Uterus (tissue), 4 donors: ENCODE results near the gene ATP6V1C2. TPM values are rescaled to one million over a fixed set of nuclear protein-coding genes. Genes with fewer than 3 reads are reported as not detected.

Experiments
- DNase-seq, 2 donors: peaks; one replicate each; pipeline ENCODE4 v3.0.0-alpha.2; 2019 to 2020
- H3K27ac ChIP-seq, 2 donors: fragments of 200-600 bp; sonication (generic); 1 replicate in 1 of 2; 2 replicates in 1 of 2; pipeline ENCODE4 v1.5.1; 2016 to 2018
- H3K27me3 ChIP-seq, 2 donors: fragments of 200-600 bp; sonication (generic); one replicate each; pipeline ENCODE4 v1.5.1; 2018 to 2019; ENCODE audit warnings: control low read depth in 1 of 2
- H3K36me3 ChIP-seq, 2 donors: fragments of 200-600 bp; sonication (generic); one replicate each; pipeline ENCODE4 v1.5.1; 2019; ENCODE audit warnings: control low read depth in 1 of 2
- H3K4me1 ChIP-seq, 2 donors: fragments of 200-600 bp; sonication (generic); one replicate each; pipeline ENCODE4 v1.5.1; 2018 to 2019; ENCODE audit warnings: control low read depth in 1 of 2
- H3K4me3 ChIP-seq, 2 donors: fragments of 200-600 bp; sonication (generic); 1 replicate in 1 of 2; 2 replicates in 1 of 2; pipeline ENCODE4 v1.5.1; 2018 to 2019; ENCODE audit warnings: mild to moderate bottlenecking in 1 of 2
- H3K9me3 ChIP-seq, 2 donors: fragments of 200-600 bp; sonication (generic); one replicate each; pipeline ENCODE4 v1.5.1; 2019; ENCODE audit warnings: control low read depth in 1 of 2
- POLR2A ChIP-seq, 2 donors: fragments of 450-650 bp; IDR thresholded peaks; one replicate each; pipeline ENCODE4 v1.6.1; 2016; ENCODE audit warnings: antibody characterized with exemption in 2 of 2, mild to moderate bottlenecking in 1 of 2, moderate library complexity in 1 of 2
- intact Hi-C: fragments of 100-400 bp; cut with DNase I; formaldehyde crosslinking; loops from one replicate; pipeline ENCODE4 v1.15.1; 2023; ENCODE audit warnings: low total_unique reads
- total RNA-seq, 4 donors: library from RNA; depleted of rRNA in 3 of 4; stranded (reverse); fragments of >200 nt in 3 of 4; gene quantifications; one replicate each; pipeline versions ENCODE4 v1.1.0 to v1.2.4, GENCODE V29; 2014 to 2023
- TF ChIP-seq, protein P1 (sequence below), 4 experiments: fragments of 200-600 bp in 2 of 4; fragments of 450-650 bp in 2 of 4; sonication (generic) in 2 of 4; IDR thresholded peaks; one replicate each; pipeline ENCODE4 v1.5.1; 2016 to 2019; ENCODE audit warnings: antibody characterized with exemption in 4 of 4, mild to moderate bottlenecking in 2 of 4, moderate library complexity in 1 of 4
- donor health status: DM: yes; HTN: yes; CAD: no.

ATP6V1C2 gene
- total RNA-seq, 4 donors from 2014 or later, result 0.26 to 3.6 (median 0.61) TPM; not detected in 1

DNA sequence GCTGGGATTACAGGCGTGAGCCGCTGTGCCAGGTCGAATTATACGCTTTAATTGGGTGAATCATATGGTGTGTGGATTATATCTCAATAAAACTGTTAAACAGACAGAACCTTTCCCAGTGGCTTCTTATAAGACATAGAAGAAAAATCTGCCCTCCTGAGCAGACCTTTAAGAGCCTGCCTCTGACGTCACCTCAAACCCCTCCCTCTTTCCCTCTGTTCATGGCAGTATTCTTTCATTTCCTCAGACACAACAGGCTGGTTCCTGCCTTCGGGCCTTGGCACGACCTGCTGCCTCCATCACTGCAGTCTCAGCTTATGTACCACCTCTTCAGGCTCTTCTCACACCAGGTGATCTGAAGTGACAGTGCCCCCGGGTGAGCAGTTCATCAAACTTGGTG is 105.2 kb downstream of the ATP6V1C2 start:
- Histone ChIP-seq H3K4me3 (no peak overlapping the region), H3K27me3 (no peaks in the 10 kb centered on the region), H3K27ac (no peak overlapping the region), H3K36me3 (no peaks in the 10 kb centered on the region), H3K4me1 (no peaks in the 10 kb centered on the region), H3K9me3 (no peaks in the 10 kb centered on the region)
- no peak for DNase-seq
- no peak for TF ChIP-seq POLR2A (IDR thresholded peaks at IDR 0.05)
- TF ChIP-seq, protein P1, sequence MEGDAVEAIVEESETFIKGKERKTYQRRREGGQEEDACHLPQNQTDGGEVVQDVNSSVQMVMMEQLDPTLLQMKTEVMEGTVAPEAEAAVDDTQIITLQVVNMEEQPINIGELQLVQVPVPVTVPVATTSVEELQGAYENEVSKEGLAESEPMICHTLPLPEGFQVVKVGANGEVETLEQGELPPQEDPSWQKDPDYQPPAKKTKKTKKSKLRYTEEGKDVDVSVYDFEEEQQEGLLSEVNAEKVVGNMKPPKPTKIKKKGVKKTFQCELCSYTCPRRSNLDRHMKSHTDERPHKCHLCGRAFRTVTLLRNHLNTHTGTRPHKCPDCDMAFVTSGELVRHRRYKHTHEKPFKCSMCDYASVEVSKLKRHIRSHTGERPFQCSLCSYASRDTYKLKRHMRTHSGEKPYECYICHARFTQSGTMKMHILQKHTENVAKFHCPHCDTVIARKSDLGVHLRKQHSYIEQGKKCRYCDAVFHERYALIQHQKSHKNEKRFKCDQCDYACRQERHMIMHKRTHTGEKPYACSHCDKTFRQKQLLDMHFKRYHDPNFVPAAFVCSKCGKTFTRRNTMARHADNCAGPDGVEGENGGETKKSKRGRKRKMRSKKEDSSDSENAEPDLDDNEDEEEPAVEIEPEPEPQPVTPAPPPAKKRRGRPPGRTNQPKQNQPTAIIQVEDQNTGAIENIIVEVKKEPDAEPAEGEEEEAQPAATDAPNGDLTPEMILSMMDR (IDR thresholded peaks at IDR 0.05), result no peak
- intact Hi-C loops, result no loop called here

DNA sequence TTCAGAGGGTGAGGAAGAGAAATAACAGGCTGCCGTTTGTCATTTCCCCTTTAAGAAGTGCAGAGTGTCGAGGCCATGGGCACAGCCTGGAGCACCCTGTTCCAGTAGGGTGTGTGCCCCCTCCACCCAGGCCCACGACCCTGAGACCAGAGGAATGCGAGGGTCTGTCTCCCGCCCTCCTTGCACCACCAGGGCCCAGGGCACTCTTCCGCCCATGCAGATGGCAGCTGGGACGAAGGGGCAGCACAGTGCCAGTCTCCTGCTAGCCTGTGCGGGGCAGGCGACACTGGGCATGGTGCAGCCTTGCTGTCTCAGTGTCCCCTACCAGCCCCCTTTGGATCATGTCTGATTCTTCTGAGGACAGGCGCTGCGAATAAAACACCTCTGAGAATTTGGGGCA is 106.9 kb downstream of the ATP6V1C2 start:
- Histone ChIP-seq H3K27me3 (no peaks in the 10 kb centered on the region), H3K4me3 (no peak overlapping the region), H3K4me1 (no peaks in the 10 kb centered on the region), H3K36me3 (no peaks in the 10 kb centered on the region), H3K27ac (no peak overlapping the region), H3K9me3 (no peaks in the 10 kb centered on the region)
- TF ChIP-seq, protein P1 (IDR thresholded peaks at IDR 0.05), result no peak
- no peak for TF ChIP-seq POLR2A (IDR thresholded peaks at IDR 0.05)
- no peak for DNase-seq
- intact Hi-C loops, result no loop called here

DNA sequence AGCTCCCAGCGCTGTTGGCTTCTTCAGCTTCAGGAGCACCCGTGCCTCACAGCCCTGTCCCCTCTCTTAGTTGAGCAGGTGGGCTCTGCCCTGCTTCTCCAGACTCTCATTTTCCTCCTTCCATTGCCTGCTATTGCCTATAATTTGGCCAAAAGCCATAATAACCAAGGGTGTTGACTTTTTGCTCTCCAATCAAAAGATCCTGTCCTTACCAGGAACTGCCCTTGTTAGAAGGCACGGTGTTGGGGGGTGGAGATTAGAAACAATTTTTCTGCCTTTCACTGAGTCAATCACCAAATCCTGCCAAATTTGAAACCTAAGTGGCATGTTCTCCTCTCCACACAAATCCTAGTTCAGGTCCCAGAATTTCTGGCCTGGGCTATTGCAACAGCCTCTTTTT is 107.9 kb downstream of the ATP6V1C2 start:
- Histone ChIP-seq H3K36me3 (no peaks in the 10 kb centered on the region), H3K27ac (no peak overlapping the region), H3K4me3 (no peak overlapping the region), H3K9me3 (no peaks in the 10 kb centered on the region), H3K4me1 (no peaks in the 10 kb centered on the region), H3K27me3 (no peaks in the 10 kb centered on the region)
- intact Hi-C loops, result no loop called here
- DNase-seq, result no peak
- TF ChIP-seq, protein P1 (IDR thresholded peaks at IDR 0.05), result no peak

DNA sequence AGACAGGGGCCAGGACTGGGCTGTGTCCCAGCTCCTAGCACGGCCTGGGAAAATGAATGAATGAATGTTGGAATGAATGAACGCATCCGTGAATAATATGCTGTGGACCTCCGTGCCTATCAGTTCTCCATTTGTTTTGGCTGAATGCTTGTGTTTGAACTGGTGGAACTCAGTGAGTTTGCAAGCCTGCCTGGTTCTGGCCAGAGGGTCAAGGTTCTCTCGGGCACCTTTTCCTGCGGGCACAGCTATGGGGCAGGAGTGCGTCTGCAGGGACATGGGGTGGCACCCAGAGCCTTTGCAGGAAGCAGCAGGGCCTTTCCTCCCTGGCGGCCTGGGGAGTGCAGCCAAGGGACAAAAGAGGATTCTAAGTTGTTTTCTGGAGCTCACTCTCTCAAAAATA is 108.8 kb downstream of the ATP6V1C2 start:
- intact Hi-C loops, result no loop called here
- Histone ChIP-seq H3K27me3 (no peaks in the 10 kb centered on the region), H3K9me3 (no peaks in the 10 kb centered on the region)

DNA sequence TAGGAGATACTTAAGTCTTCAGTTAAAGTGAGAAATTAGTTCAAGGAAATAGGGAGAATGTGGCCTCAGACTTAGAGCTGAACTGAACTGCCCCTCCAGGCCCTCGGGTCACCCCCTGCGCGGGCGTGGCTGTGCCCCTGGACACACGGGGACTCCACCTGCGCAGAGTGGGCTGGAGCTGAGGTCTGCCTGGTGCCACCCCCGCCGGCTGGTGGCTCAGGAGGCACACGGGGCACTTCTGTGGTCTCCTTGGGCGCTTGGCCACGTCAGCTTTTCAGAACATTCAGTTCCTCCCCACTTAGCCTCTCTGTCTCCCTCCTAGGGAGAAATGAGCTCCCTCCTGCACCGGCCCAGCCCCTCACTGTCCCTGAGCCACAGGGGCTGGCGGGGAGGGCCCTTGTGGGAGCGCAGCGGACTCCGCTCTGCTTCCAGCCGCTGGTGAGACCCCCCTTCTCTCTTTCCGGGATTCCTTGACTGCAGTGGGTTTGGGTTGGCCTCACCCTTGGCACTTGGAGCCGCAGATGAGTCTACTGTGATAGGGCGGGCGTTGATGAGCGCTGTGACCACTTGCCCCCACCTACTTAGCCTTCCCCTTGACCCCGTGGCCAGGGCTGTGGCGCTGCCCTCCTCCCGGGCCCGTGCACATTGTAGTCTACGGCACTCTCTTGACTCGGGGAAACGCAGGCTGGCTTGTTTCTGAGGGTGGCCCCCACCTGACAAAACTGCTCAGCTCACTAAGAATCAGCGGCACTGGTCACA is 109.4 kb downstream of the ATP6V1C2 start:
- H3K27ac ChIP-seq, result no peak overlapping the region
- no peak for TF ChIP-seq POLR2A (IDR thresholded peaks at IDR 0.05)
- TF ChIP-seq, protein P1 (IDR thresholded peaks at IDR 0.05), result no peak
- no peaks in the 10 kb centered on the region for H3K27me3 ChIP-seq
- no peaks in the 10 kb centered on the region for H3K36me3 ChIP-seq
- H3K4me1 ChIP-seq, result no peaks in the 10 kb centered on the region
- intact Hi-C loops, result no loop called here
- DNase-seq, result no peak
- H3K4me3 ChIP-seq, result no peak overlapping the region
- H3K9me3 ChIP-seq, result no peaks in the 10 kb centered on the region

More for the DNA sequence above, 108.8 kb downstream of the ATP6V1C2 start:
- H3K4me3 ChIP-seq, result no peak overlapping the region
- DNase-seq, result no peak
- H3K4me1 ChIP-seq, result no peaks in the 10 kb centered on the region
- no peaks in the 10 kb centered on the region for H3K36me3 ChIP-seq
- TF ChIP-seq, protein P1 (IDR thresholded peaks at IDR 0.05), result no peak
- no peak for TF ChIP-seq POLR2A (IDR thresholded peaks at IDR 0.05)
- no peak overlapping the region for H3K27ac ChIP-seq
